Activated gamma-delta T cell treated with anti-CD3 and anti-CD28 coated beads, Interleukin-2, amount 50 U/mL, for 16 hours (primary cell): ENCODE measurements around the gene KCNK7.

Experiments used
- DNase-seq: peaks from one replicate; pipeline ENCODE4 v3.0.0-alpha.2; 2020; ENCODE audit warnings: low read depth

Gene KCNK7

DNA sequence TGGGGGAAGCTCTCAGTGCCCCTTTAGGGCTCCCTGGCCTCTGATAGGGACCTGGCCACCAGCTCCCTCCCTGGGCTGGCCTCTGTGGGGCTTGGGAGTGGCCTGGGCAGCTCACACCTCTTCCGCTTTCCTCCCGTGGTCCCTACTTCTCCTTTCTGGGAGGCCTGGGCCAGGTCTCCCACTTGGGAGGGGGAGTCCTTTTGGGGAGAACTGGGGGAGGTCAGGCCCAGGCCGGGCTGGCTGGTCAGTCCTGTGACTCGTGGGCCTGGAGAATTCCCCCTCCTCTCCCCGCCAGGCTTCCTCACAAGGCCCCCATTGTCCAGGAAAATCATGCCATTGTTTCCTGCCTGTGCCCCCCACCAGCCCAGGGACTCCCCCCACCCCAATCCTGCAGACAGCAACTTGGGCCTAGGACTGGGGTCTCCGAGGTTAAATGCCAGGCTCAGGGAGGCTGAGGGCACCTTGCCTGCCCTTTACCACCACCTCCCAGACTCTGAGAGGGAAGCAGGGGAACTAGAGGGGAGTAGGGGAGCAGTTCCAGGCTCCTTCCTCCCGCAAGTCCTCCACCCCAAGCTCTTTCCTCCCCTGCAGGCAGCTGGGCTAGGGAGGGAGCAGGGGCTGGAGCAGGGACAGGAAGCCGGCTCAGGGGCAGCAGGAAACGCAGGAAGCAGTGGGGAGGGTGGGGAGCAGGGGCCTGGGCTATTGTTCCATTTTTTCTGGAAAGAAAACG lies 15.6 kb upstream of the KCNK7 start:
- DNase-seq = no peak

DNA sequence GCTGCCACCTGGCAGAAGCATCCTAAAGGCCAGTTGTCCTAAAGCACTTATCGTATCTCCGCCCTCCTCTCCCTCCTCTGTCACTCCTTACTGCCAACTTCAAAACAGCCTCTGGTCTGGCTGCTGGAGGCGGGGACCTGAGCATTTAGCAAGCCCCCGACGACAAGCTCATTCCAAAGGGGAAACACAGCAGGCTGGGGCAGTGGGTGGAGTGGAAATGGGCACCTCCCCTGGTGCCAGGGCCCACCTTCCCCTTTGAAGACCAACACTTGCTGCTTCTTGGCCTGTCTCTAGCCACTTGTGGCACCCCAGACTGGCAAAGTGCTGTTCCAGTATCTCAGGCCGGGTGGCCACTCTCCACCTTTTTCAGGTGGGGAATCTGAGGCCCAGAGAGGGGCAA lies 14.8 kb upstream of the KCNK7 start:
- DNase-seq = no peak

DNA sequence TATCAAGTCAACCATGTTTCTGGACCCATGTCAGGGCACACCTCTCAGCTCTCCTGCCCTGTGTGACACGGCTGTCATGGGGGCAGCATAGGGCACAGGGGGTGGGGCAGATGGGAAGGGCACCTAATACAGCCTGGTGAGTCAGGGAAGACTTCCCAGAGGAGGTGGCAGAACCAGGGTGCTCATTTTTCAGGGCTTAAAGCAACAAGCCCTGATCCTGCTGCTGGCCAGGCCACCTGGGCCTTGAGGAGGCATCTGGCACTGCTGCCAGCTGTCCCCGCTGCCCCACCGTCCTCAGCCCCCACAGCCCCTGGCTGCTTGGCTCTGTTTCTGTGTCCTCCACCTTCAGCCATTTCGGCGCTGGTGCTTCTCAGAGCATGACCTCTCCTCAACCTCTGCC lies 14.1 kb upstream of the KCNK7 start:
- no peak for DNase-seq

DNA sequence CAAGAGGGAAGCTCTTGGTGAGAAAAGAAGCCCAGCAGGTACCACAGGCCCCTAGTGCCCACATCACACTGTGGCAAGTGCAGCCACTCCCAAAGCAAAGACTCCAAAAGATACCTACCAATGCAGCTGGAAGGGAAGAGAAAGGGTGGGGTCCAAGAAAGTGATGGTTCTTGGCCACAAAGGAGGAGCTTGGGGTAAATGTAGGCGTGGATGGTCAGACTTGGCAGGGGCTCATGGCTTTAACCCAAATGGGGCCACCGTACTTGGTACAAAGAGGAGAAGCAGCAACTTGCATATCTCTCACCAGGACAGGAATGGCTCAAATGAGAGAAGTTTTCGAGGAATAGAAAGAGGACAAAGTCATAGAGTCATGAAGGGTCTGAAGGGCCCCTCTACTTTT lies 13.6 kb upstream of the KCNK7 start:
- DNase-seq = no peak

DNA sequence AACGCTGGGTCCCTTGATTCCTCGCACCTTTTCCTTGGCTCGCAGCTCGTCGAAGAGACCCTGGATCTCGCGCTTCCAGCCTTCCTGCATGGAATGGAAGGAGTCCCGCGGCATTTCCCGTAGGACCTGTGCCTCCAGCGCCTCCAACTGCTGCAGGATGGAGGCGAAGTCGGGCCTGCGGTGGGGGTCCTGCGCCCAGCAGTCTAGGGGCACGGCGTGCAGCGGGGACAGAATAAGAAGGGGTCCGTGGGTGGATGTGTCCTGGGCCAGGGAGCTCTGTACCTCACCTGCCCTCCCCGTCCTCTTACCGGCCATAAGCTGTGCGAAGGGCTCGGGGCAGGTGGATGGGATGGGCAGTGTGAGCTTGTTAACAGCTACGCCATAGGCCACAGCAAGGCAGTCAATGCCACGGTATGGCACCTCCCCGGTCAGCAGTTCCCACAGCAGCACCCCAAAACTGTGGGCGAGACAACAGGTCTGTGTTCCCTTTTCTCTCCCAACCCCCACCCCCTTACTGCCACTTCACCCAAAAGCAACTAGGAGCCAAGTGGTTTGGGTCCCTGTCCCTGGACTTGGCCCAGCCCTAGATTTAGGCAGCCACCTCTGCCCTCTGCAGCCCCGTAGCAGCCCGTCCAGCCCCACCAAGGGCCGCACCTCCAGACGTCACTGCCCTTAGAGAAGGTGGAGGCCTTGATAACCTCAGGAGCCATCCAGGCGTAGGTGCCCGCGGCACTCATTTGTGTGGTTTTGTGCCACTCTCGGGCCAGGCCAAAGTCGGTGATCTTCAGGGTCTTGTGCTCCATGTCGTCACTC lies 12.2 kb upstream of the KCNK7 start:
- no peak for DNase-seq

DNA sequence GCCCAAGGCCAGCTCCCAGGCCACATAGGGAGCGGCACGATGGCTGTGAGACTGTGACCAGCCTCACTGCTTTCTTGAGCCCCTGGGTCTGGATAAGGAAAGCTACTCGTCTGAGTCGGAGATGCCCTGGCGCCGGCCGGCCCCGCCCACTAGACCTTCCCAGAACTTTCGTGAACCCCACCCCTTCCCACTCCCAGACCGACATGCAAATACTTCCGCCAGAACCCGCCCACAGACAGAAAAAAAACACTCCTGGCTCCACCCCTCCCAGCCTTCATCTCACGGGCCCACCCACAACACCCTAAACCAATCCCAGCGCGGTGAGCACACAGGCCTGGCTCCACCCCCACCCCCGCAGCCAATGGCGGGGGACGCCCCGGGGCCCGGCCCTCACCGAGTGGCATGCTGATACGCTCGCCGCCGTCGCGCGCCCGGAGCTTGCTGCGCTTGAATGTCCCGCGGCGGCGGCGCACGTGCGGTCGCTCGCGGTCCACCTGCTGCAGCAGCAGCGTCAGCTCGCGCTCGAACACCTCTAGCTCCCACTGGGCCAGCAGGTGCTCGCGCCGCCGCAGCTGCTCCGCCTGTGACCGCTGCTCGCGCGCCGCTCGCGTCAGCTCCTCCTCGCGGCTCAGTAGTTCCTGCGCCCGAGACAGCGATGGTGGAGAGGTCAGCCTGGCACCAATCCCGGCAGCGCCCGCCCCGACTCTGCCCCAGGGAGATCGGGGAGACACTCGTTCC lies 11.4 kb upstream of the KCNK7 start:
- DNase-seq = no peak

DNA sequence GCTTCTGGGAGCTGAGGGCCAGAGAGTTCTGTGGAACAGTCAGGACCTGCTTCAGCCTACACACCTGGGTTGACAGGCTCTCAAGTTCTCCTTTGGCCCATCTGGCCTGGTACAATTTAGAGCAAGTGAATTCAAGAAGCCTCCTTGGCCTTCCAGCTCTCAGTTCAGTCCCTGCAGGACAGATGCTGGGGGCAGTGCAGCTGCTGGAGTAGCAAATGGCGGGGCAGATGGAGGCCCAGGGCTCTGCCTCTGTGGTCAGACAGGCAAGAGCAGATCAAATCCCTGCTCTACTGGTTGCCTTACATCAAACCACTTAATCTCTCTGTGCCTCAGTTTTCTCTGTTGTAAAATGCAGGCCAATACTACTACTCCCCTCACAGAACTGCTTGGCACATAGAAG lies 8.7 kb upstream of the KCNK7 start:
- no peak for DNase-seq

DNA sequence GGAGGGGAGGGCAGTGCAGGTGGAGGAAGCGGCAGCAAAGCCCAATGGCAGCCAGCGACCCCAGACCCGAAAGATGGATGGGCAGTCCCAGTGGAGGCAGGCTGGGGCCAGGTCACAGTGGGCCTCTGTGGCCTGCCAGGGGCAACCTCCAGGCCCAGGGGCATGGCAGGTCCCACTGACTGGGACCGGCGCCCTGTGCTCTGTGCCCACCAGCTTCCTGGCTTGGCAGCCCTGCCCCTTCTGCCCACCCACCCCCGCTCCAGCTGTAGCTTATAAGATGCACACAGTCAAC lies 4.3 kb upstream of the KCNK7 start:
- no peak for DNase-seq

DNA sequence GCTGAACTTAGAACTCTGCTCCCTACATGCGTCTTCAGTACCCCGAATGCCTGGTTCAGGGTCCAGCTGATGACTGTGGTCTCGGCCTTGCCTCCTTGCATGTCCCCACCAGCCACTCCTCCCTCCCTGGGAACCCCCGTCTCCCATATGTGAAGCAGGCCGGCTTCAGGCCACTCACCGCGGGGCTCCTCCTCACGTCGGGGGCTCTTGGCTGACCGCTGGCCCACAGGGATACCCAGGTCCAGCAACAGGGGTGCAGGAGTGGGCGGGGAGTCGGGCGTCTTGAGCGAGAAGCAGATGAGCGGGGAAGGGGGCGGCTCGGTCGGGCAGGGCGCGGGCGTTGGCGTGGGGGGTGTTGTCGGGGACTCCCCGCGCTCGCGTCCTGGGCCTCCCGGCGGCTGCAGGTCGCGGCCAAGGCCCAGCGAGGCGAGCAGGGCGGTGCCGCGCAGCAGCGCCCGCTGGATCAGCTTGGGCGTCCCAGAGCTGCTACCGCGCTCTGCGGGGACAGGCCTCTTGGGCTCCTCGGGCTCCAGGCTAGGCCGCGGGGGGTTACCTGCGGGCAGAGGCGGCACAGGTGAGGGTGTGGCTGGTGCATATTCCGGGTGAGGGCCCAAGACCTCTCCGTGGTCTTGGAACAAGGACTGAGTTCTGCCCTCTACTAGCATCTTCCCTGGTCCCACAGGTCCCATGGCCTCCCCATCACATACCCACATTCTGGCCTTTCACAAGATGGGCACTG lies 3.8 kb upstream of the KCNK7 start:
- no peak for DNase-seq

DNA sequence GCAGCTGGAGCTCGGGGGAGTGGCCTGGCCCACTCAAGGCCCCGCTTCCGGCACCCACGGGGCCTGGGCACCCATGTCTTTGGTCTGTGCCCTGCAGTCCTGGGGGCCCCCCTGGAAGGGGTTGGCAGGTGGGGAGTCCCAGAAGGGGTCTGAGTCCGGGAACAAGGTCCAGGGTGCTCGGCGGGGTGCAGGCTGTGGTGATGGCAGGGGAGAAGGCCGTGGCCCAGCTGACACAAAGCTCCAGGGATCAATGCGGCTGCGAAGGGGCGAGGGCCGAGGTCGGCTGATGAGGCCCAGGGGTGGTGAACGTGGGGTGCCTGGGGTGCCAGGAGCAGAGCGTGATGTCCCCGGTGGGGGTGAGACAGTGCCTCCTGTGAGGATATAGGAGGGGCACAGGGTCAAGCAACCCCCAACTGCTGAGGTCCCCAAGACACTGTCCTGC lies 2.7 kb upstream of the KCNK7 start:
- DNase-seq = no peak

DNA sequence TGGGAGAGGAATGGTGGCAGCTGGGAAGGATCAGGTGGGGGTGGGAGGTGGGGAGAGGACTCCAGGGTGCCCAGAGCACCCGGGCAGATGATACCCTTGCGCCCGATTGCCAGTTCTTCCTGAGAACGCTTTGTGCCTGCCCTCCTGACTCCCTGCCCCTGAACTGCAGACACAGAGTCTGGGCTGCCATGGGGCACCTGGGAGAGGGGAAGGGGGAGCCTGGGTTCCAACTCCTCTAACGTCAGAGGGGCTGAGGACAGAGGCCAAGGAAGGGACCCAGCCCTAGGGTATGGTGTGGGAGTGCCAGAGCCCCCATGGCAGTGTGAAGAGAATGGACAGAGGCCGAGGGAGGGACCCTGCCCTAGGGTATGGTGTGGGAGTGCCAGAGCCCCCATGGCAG lies 920 bp upstream of the KCNK7 start:
- DNase-seq = no peak

DNA sequence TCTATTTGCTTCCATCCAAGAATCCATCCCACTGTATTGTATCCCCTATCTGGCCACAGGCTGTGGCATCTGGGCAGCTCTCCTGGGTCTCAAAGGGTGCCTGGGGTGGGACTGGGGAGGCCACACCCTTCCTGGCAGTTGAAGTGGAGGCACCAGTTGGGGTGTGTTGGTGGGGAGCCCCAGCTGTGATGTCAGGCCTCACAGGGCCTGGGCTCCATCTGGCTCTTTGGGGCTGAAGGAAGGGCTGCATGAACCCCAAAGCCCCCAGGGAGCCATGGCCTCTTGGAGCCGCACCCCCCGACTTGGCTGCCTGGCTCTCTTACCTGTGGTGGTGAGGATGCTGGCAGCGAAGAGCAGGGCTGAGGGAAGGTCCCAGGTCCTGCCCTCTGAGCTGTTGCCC lies 469 bp downstream of the KCNK7 start:
- no peak for DNase-seq

DNA sequence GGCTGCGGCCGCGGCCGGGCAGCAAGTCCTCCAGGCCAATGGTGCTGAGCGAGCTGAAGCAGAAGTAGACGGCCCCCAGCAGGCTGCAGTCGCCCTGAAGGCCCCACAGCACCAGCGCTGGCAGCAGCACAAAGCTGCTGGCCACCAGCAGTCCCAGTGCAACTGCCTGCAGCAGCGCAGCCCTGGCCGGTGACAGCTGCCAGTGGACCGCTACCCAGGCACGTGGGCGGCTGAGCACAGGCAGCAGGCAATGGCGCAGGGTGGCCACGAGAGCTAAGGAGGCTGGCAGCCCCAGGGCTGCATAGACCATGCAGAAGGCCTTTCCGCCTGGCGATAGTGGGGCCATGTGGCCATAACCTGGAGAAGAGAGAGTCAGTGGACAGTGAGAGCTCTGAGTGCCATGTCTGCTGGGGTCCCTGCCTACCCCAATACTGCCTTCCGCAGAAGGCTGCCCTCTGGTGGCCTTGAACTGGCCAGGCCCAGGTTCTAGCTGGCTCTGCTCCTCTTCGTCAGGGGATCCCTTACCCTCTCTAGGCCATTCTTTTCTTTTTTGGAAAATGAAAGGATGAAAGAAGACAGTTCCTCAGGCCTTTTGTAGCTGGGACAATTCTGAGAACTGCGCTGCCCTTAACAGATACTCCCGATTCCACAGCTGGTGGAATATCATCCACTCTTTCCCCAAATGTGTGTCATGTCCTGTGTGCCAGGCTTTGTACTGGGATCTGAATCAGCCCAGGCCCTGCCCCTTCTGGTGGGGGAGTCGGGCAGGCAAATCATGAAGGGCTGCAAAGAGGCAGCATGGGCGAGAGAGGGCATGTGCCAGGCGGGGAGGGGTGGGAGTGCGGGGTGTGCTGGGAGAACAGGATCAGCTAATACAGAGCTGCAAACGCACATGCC lies 1.8 kb downstream of the KCNK7 start:
- no peak for DNase-seq

DNA sequence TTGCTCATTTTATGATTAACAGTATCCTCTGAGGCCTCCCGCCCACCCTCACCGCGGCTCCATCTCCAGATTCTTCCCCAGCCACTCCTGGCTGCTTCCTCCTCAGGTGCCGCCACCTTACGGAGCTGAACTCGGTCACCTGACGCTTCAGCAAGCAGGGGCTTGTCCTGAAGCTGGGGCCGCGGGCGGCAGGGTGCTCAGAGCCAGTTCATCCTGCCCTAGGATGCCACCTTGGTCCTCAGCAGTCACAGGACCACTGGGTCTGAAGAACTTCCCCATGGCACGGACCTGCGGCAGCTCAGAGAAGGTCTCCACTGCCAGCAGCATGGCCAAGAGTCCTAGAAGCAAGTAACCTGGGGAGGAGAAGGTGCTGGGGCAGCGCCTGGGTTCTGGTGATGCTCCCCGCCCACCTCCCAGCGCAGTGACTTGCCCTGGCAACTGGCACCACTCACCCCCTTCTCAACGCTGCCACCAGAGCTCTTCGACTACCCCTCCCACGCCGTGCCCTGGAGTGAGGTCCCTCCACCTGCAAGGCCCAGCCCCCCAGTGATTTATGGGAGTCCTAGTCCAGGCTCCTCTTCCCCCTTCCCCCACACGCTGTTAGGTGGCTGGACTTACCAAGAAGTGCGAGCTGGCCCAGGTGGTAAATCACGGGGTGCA lies 2.6 kb downstream of the KCNK7 start:
- DNase-seq = no peak

DNA sequence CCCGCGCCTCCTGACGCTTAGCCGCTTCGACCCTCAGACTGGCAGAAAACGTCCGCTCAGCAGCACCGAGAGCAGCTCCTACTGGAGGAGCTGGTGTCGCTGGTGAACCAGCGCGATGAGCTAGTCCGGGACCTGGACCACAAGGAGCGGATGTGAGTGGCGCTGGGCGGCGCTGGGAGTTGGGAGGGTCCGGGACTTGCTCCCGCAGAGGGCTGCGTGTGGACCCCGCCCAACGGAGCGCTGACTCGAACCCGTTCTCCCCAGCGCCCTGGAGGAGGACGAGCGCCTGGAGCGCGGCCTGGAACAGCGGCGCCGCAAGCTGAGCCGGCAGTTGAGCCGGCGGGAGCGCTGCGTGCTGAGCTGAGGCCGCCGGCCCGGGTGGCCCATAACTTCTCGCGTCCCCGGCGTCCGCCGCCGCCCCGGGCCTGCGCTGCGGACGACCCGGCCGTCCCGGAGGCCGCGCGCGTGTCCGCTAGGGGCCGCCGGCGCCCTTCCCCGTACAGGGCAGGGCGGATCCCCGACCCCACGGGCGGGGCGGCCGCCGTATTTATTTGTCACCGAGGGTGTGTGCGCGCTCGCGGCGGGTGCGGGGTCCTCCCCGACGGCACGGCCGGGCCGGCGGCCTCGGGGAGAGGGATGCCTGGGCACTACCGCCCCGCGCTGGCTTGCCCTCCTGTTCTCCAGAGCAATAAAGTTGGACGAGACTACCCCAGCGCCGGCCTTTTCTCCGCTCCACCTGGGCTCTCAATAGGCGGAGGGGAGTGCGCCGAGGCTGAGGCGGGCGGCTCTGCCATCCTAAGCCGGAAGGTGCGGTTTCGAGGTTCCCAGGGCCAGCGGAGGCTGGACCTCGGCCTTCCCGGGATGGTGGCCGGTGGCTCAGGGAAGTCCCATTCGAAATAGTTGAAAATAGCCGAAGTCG lies 3.4 kb downstream of the KCNK7 start:
- DNase-seq = no peak

DNA sequence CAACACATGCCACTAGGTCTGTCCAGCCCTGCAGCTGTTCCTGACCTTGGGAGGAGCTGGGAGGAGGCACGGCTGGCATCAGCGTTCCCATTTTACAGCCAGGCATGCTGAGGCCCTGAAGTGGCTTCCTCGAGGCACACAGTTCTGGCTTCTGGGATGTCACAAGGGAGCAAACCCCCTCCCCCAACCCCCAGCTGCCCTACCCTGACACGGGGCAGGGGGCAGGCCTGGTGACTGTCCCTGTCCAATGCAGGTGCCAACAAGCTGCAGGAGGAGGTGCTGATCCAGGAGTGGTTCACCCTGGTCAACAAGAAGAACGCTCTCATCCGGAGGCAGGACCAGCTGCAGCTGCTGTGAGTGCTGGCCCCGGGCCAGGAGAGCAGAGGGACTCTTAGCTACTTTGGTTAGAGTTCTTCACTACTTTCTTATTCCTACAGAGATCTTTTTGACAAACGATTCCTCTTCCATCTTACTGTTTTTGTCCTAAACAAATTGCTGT lies 5.3 kb downstream of the KCNK7 start:
- no peak for DNase-seq

DNA sequence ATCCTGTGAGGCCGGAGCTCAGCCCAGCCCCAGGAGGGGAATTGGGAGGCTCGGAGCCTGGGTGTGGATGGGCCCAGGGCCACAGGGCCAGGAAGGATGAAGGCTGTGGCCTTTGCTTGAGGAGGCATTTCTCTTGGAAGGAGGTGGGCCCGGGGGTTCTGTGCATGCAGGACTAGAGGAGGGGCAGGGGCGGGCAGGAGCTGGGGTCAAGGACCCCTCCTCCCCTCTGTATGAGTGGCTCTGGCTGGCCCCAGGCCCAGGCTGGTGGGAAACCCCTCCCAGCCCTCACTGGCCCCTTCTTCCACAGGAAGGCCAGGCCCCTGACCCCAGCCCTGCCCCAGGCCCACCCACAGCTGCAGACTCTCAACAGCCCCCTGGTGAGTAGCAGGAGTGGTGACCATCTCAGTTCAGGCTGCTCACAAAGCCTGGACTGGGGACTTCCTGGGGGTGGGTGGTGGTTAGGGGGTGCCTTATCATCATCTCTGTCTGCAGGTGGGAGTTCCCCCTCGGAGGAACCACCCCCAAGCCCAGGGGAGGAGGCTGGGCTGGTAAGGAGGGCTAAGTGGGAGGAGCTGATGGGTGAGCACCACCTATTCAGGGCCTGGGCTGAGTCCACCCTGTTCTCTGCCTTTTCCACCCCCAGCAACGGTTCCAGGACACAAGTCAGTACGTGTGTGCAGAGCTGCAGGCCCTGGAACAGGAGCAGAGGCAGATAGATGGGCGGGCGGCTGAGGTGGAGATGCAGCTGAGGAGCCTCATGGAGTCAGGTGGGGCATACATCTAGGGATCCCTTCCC lies 6.0 kb downstream of the KCNK7 start:
- DNase-seq = no peak

DNA sequence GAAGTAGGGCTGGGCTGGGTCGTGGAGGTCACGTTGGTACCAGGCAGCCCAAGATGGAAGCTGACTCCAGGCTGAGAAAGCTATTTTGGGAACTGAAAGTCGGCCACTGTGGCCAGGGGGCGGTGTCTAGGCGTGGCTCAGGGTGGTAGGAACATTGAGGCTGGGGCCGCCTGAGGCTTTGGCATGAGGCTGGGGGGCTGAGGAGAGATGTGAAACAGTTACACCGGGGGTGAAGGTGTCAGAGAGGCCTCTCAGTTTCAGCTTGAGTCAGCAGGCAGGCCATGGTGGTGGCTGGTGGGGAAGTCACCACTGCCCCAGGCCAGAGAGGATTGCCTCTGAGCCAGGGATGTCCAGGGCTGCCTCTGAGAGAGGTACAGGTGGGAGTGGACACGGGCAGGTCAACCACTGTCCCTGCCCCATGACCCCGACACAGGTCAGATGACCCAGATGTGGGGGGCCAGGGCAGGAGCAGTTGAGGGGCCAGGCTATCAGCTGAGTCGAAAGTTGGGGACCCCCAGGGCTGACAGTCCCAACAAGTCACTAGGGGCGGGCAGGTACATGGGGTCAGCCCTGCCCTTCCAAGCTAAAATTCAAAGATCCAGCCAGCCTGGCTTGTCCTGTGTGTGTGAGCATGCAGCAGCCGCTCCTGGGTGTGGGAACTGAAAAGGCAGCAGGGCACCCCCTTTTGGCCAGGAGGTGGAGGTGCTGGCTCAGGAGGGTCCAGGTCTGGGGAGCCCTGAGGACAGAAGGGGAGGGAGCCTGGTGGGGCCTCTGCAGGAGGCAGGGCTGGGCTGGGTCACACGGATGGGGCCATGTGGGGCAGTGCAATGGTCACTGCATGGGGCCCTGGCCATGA lies 7.2 kb downstream of the KCNK7 start:
- peak; percentile 54 for DNase-seq
